H1 (cell line): ENCODE measurements around the gene CSAG2. TPM values are rescaled to one million over a fixed set of nuclear protein-coding genes. Genes with fewer than 3 reads are reported as not detected.

Source experiments
- CTCF ChIA-PET: fragments of 300-600 bp; sonication (Branson Sonifier 250); formaldehyde crosslinking; loops from one replicate; lab custom pipeline; 2021; ENCODE audit not compliant: partially characterized antibody; lab: Charles Lee
- POLR2A ChIA-PET: fragments of 300-600 bp; sonication (Branson Sonifier 250); formaldehyde crosslinking; loops from one replicate; lab custom pipeline; 2021; ENCODE audit warnings: inconsistent platforms; ENCODE audit not compliant: partially characterized antibody; lab: Charles Lee
- DNase-seq, 2 experiments: peaks; one replicate each; pipeline versions ENCODE4 v3.0.0 to v3.0.0-alpha.2; 2010 to 2022; ENCODE audit warnings: low spot score in 2 of 2, low read depth in 1 of 2, mixed read lengths in 1 of 2
- FAIRE-seq: peaks from 2 replicates; lab custom pipeline; 2011; peaks lifted over from hg19 to GRCh38; lab: Jason Lieb, UNC
- H2AFZ ChIP-seq: 2 replicates; pipeline ENCODE4 v1.8.1; 2012; ENCODE audit warnings: low read length, inconsistent platforms
- H2AK5ac ChIP-seq: 2 replicates; pipeline ENCODE4 v1.6.1; 2013; ENCODE audit warnings: low read depth, low read length
- H2BK120ac ChIP-seq: replicated peaks from 2 replicates; pipeline ENCODE3; 2013; ENCODE audit warnings: low read depth, low read length, inconsistent platforms
- H2BK12ac ChIP-seq: 2 replicates; pipeline ENCODE4 v1.6.1; 2013; ENCODE audit warnings: low read depth, low read length
- H2BK15ac ChIP-seq: 2 replicates; pipeline ENCODE4 v1.6.1; 2013; ENCODE audit warnings: low read length
- H2BK20ac ChIP-seq: 2 replicates; pipeline ENCODE4 v1.6.1; 2013; ENCODE audit warnings: low read length
- H2BK5ac ChIP-seq: 2 replicates; pipeline ENCODE4 v1.6.1; 2013; ENCODE audit warnings: low read depth, low read length
- H3K14ac ChIP-seq: 2 replicates; pipeline ENCODE4 v1.6.1; 2013; ENCODE audit warnings: inconsistent platforms; ENCODE audit not compliant: insufficient read length
- H3K18ac ChIP-seq: 2 replicates; pipeline ENCODE4 v1.6.1; 2013; ENCODE audit warnings: low read length; ENCODE audit errors: extremely low read depth
- H3K23ac ChIP-seq: 2 replicates; pipeline ENCODE4 v1.6.1; 2013; ENCODE audit warnings: inconsistent platforms; ENCODE audit not compliant: insufficient read length
- H3K23me2 ChIP-seq: 2 replicates; pipeline ENCODE4 v1.6.1; 2013; ENCODE audit warnings: low read depth, low read length
- H3K27ac ChIP-seq: 2 replicates; pipeline ENCODE4 v1.6.1; 2011; ENCODE audit warnings: low read depth, low read length, inconsistent platforms
- H3K27me3 ChIP-seq, 4 experiments: replicated peaks in 1 of 4; 1 replicate in 1 of 4; 2 replicates in 3 of 4; pipeline versions ENCODE4 v1.6.1 to v1.8.1; 2011 to 2013; ENCODE audit warnings: low read length in 3 of 4, mild to moderate bottlenecking in 3 of 4, inconsistent platforms in 2 of 4, mixed read lengths in 2 of 4, moderate library complexity in 1 of 4; ENCODE audit not compliant: control insufficient read depth in 3 of 4, insufficient read depth in 3 of 4; ENCODE audit errors: extremely low read depth in 1 of 4
- H3K36me3 ChIP-seq, 4 experiments: 2 replicates each; pipeline versions ENCODE4 v1.6.1 to v1.8.1; 2011 to 2013; ENCODE audit warnings: mild to moderate bottlenecking in 4 of 4, low read length in 3 of 4, moderate library complexity in 2 of 4, control low read depth in 1 of 4, inconsistent platforms in 1 of 4; ENCODE audit not compliant: insufficient read depth in 4 of 4, control insufficient read depth in 2 of 4
- H3K4ac ChIP-seq: replicated peaks from 2 replicates; pipeline ENCODE3; 2013; ENCODE audit warnings: low read length, low read depth, mixed read lengths, inconsistent platforms; ENCODE audit not compliant: insufficient read length
- H3K4me1 ChIP-seq, 4 experiments: replicated peaks in 1 of 4; 1 replicate in 1 of 4; 2 replicates in 3 of 4; pipeline versions ENCODE4 v1.6.1 to v1.8.1; 2011 to 2013; ENCODE audit warnings: low read length in 3 of 4, inconsistent platforms in 2 of 4, mixed read lengths in 1 of 4; ENCODE audit not compliant: insufficient read depth in 4 of 4, control insufficient read depth in 3 of 4
- H3K4me2 ChIP-seq, 2 experiments: 2 replicates each; pipeline versions ENCODE4 v1.6.1 to v1.8.1; 2011 to 2013; ENCODE audit warnings: low read depth in 2 of 2, low read length in 2 of 2, control low read depth in 1 of 2, inconsistent platforms in 1 of 2, mild to moderate bottlenecking in 1 of 2; ENCODE audit not compliant: insufficient read depth in 1 of 2
- H3K4me3 ChIP-seq, 4 experiments: fragments of 200-600, 300-600 bp in 1 of 4; sonication (generic), shearing (Covaris generic), sonication (Bioruptor Twin) in 1 of 4; 2 replicates each; pipeline versions ENCODE4 v1.5.1 to v1.8.1; 2011 to 2016; ENCODE audit warnings: low read length in 4 of 4, low read depth in 3 of 4, control low read depth in 2 of 4, inconsistent platforms in 2 of 4, mild to moderate bottlenecking in 2 of 4, mixed read lengths in 1 of 4, moderate library complexity in 1 of 4; ENCODE audit not compliant: insufficient read depth in 2 of 4; ENCODE audit errors: extremely low read depth in 1 of 4
- H3K56ac ChIP-seq: replicated peaks from 2 replicates; pipeline ENCODE3; 2013; ENCODE audit warnings: low read depth, mild to moderate bottlenecking, mixed read lengths, low read length, inconsistent platforms; ENCODE audit not compliant: insufficient read length
- H3K79me1 ChIP-seq: 2 replicates; pipeline ENCODE4 v1.6.1; 2013; ENCODE audit warnings: low read depth, low read length, control low read depth
- H3K79me2 ChIP-seq, 2 experiments: 2 replicates each; pipeline versions ENCODE4 v1.6.1 to v1.8.1; 2012 to 2013; ENCODE audit warnings: low read length in 2 of 2, mild to moderate bottlenecking in 2 of 2, inconsistent platforms in 1 of 2; ENCODE audit not compliant: insufficient read depth in 2 of 2, control insufficient read depth in 1 of 2
- H3K9ac ChIP-seq, 4 experiments: replicated peaks in 1 of 4; 1 replicate in 1 of 4; 2 replicates in 3 of 4; pipeline versions ENCODE4 v1.6.1 to v1.8.1; 2011 to 2013; ENCODE audit warnings: low read depth in 3 of 4, low read length in 3 of 4, control low read depth in 2 of 4, mild to moderate bottlenecking in 2 of 4, moderate library complexity in 2 of 4, inconsistent platforms in 1 of 4; ENCODE audit errors: extremely low read depth in 1 of 4
- H3K9me3 ChIP-seq, 2 experiments: 2 replicates each; pipeline versions ENCODE4 v1.6.1 to v1.8.1; 2012 to 2013; ENCODE audit warnings: mild to moderate bottlenecking in 2 of 2, moderate library complexity in 2 of 2, control low read depth in 1 of 2, inconsistent platforms in 1 of 2, low read depth in 1 of 2, low read length in 1 of 2, mixed read lengths in 1 of 2; ENCODE audit not compliant: insufficient read depth in 2 of 2
- H4K20me1 ChIP-seq, 2 experiments: replicated peaks in 1 of 2; 2 replicates each; pipeline versions ENCODE3 to v1.8.1; 2011 to 2013; ENCODE audit warnings: inconsistent platforms in 2 of 2, low read length in 2 of 2, mild to moderate bottlenecking in 1 of 2; ENCODE audit not compliant: insufficient read depth in 2 of 2, control insufficient read depth in 1 of 2
- H4K5ac ChIP-seq: 2 replicates; pipeline ENCODE4 v1.6.1; 2013; ENCODE audit warnings: low read length, low read depth, mixed read lengths, inconsistent platforms; ENCODE audit not compliant: insufficient read length
- H4K8ac ChIP-seq: 2 replicates; pipeline ENCODE4 v1.8.0; 2013; ENCODE audit warnings: mild to moderate bottlenecking, moderate library complexity, low read length, inconsistent platforms; ENCODE audit not compliant: insufficient read depth; ENCODE audit errors: extremely low read depth
- H4K91ac ChIP-seq: replicated peaks from 2 replicates; pipeline ENCODE3; 2013; ENCODE audit warnings: low read length, mixed read lengths, inconsistent platforms; ENCODE audit not compliant: insufficient read length
- BRCA1 ChIP-seq: IDR thresholded peaks from 2 replicates; pipeline ENCODE4 v1.6.1; 2012; ENCODE audit warnings: low read depth, low read length, improper control_type of control experiment
- CHD2 ChIP-seq: IDR thresholded peaks from 2 replicates; pipeline ENCODE4 v1.6.1; 2012; ENCODE audit warnings: low read length, improper control_type of control experiment
- EGR1 ChIP-seq: IDR thresholded peaks from 2 replicates; pipeline ENCODE4 v1.6.1; 2011; ENCODE audit warnings: low read depth, low read length, borderline replicate concordance
- EP300 ChIP-seq, 2 experiments: IDR thresholded peaks; 1 replicate in 1 of 2; 2 replicates in 1 of 2; pipeline ENCODE4 v1.6.1; 2011 to 2012; ENCODE audit warnings: low read depth in 2 of 2, low read length in 2 of 2, mild to moderate bottlenecking in 2 of 2, borderline replicate concordance in 1 of 2, inconsistent platforms in 1 of 2, moderate library complexity in 1 of 2
- JUND ChIP-seq: IDR thresholded peaks from 2 replicates; pipeline ENCODE4 v1.6.1; 2011; ENCODE audit warnings: mild to moderate bottlenecking, improper control_type of control experiment, low read length
- NRF1 ChIP-seq: IDR thresholded peaks from 2 replicates; pipeline ENCODE4 v1.6.1; 2011; ENCODE audit warnings: mild to moderate bottlenecking, low read depth, low read length, improper control_type of control experiment
- SIN3A ChIP-seq, 2 experiments: IDR thresholded peaks in 1 of 2; conservative IDR thresholded peaks in 1 of 2; 2 replicates each; pipeline ENCODE4 v1.6.1; 2011 to 2012; ENCODE audit warnings: low read length in 2 of 2, improper control_type of control experiment in 1 of 2, low read depth in 1 of 2, mild to moderate bottlenecking in 1 of 2
- SIX5 ChIP-seq: IDR thresholded peaks from 2 replicates; pipeline ENCODE4 v1.6.1; 2011; ENCODE audit warnings: mild to moderate bottlenecking, low read depth, low read length
- SP2 ChIP-seq: IDR thresholded peaks from 2 replicates; pipeline ENCODE4 v1.6.1; 2012; ENCODE audit warnings: mild to moderate bottlenecking, low read length, inconsistent platforms
- SP4 ChIP-seq: IDR thresholded peaks from 2 replicates; pipeline ENCODE4 v1.6.1; 2012; ENCODE audit warnings: low read length, inconsistent platforms
- TCF12 ChIP-seq: IDR thresholded peaks from 2 replicates; pipeline ENCODE4 v1.6.1; 2011; ENCODE audit warnings: low read depth, mild to moderate bottlenecking, low read length
- USF2 ChIP-seq: IDR thresholded peaks from 2 replicates; pipeline ENCODE4 v1.6.1; 2011; ENCODE audit warnings: low read length, improper control_type of control experiment
- WGBS, 2 experiments: shearing (Covaris generic) in 1 of 2; methylation state at CpG; one replicate each; pipeline versions ENCODE4 v1.1.6 to v1.1.7; 2013 to 2015; ENCODE audit warnings: low lambda C conversion rate in 2 of 2, mixed read lengths in 2 of 2, inconsistent platforms in 1 of 2, low coverage in 1 of 2, missing lambda C conversion rate in 1 of 2; ENCODE audit not compliant: insufficient replicate concordance in 2 of 2, insufficient coverage in 1 of 2, insufficient read length in 1 of 2; ENCODE audit errors: extremely low coverage in 1 of 2, missing lambda C conversion rate in 1 of 2; 5-methylcytosine and 5-hydroxymethylcytosine counted together
- polyA plus RNA-seq, 7 experiments: library from polyadenylated mRNA; depleted of rRNA in 3 of 7; stranded (reverse) in 5 of 7; unstranded in 2 of 7; fragments of >200 nt in 5 of 7; fragments of 200-250 nt in 2 of 7; gene quantifications; 1 replicate in 5 of 7; 2 replicates in 1 of 7; 4 replicates in 1 of 7; pipeline versions ENCODE4 v1.2.1 to v1.2.3, GENCODE V29; 2011 to 2013; ENCODE audit warnings: missing spikeins in 2 of 7, mixed read lengths in 2 of 7
- total RNA-seq: library from RNA; stranded (reverse); fragmentation: NEBNext Ultra II Directional; extraction: Animal tissue kit (Norgen Biotek cat#: 25700); gene quantifications from 2 replicates; pipeline ENCODE4 v1.2.1, GENCODE V29; 2021

Gene CSAG2
- total and polyA plus RNA-seq, 2 of the 8 experiments (the other 6 are each of a cell fraction or from before 2014, with no cell fraction given): 0.39 TPM; not detected in 1

- H2AFZ ChIP-seq: no peak overlapping the region
- CTCF ChIA-PET: no interaction called here
- H3K27ac ChIP-seq: no peak overlapping the region
- no peak overlapping the region for H2BK5ac ChIP-seq
- H3K4me2 ChIP-seq: no peak overlapping the region
- no peak overlapping the region for H3K14ac ChIP-seq
- H3K23me2 ChIP-seq: no peaks in the 10 kb centered on the region
- 100% methylated on average over 1 of the region's 2 CpGs; no CpG with 5 or more reads in 1 of the 2 experiments for WGBS, 2 experiments
- H3K9me3 ChIP-seq: no peaks in the 10 kb centered on the region
- no peak overlapping the region for H2BK15ac ChIP-seq
- POLR2A ChIA-PET: no interaction called here
- no peak overlapping the region for H2BK120ac ChIP-seq
- no peak overlapping the region for H4K8ac ChIP-seq
- H2AK5ac ChIP-seq: no peak overlapping the region
- no peaks in the 10 kb centered on the region for H3K4me1 ChIP-seq
- no peaks in the 10 kb centered on the region for H4K20me1 ChIP-seq
- no peak overlapping the region for H3K23ac ChIP-seq
- no peak overlapping the region for H3K9ac ChIP-seq
- no peak overlapping the region for H2BK20ac ChIP-seq
- H4K91ac ChIP-seq: no peak overlapping the region
- H3K18ac ChIP-seq: no peak overlapping the region
- H3K36me3 ChIP-seq: no peaks in the 10 kb centered on the region
- no peak overlapping the region for H2BK12ac ChIP-seq
- DNase-seq: no peak
- H3K56ac ChIP-seq: no peak overlapping the region
- H3K4ac ChIP-seq: no peak overlapping the region
- no peak for FAIRE-seq
- no peaks in the 10 kb centered on the region for H3K27me3 ChIP-seq
- H3K79me1 ChIP-seq: no peaks in the 10 kb centered on the region
- no peak overlapping the region for H4K5ac ChIP-seq
- H3K79me2 ChIP-seq: no peaks in the 10 kb centered on the region
- H3K4me3 ChIP-seq: no peak overlapping the region
- TF ChIP-seq SP2 (no peak), JUND (no peak), BRCA1 (no peak), EGR1 (no peak), SIX5 (no peak), EP300 (IDR thresholded peaks at IDR 0.05; ENCODE audit: borderline replicate concordance in 1 of 2, low read depth in 2 of 2, low read length in 2 of 2) (no peak), CHD2 (no peak), USF2 (no peak), TCF12 (no peak), SP4 (no peak), NRF1 (no peak), SIN3A (conservative IDR thresholded peaks at IDR 0.05 in 1 of 2, IDR thresholded peaks at IDR 0.05 in 1 of 2; ENCODE audit: low read depth in 1 of 2, low read length in 2 of 2) (no peak)
These were observed 26.0 kb upstream of the CSAG2 start for GRCh38 chrX:152735101-152735500.
